RWPE2 (cell line): ENCODE data around the gene STK11.

Experiments
- ATAC-seq: fragments of 200-7000 bp; cut with Tn5 transposase; 3 replicates; pipeline ENCODE4 v1.9.1; 2021; ENCODE audit warnings: low read depth
- DNase-seq: peaks from one replicate; pipeline ENCODE4 v3.0.0-alpha.2; 2020; ENCODE audit warnings: low spot score
- H3K27ac ChIP-seq: fragments of 450-650 bp; 2 replicates; pipeline ENCODE4 v1.5.1; 2017; ENCODE audit warnings: mild to moderate bottlenecking; ENCODE audit not compliant: poor library complexity, severe bottlenecking
- H3K27me3 ChIP-seq: fragments of 250-450 bp; sonication (Bioruptor Pico); 2 replicates; pipeline ENCODE4 v1.5.1; 2021; ENCODE audit warnings: mild to moderate bottlenecking, moderate library complexity; ENCODE audit not compliant: insufficient read depth, poor library complexity, severe bottlenecking
- H3K36me3 ChIP-seq: fragments of 250-450 bp; sonication (Bioruptor Pico); 2 replicates; pipeline ENCODE4 v1.5.1; 2020; ENCODE audit warnings: low read depth, mild to moderate bottlenecking, moderate library complexity
- H3K4me1 ChIP-seq: fragments of 250-450 bp; sonication (Bioruptor Pico); 2 replicates; pipeline ENCODE4 v1.5.1; 2021; ENCODE audit warnings: mild to moderate bottlenecking, moderate library complexity; ENCODE audit not compliant: insufficient read depth, poor library complexity, severe bottlenecking
- H3K4me3 ChIP-seq: fragments of 250-450 bp; sonication (Bioruptor Pico); 2 replicates; pipeline ENCODE4 v1.5.1; 2021; ENCODE audit warnings: mild to moderate bottlenecking, moderate library complexity; ENCODE audit not compliant: severe bottlenecking
- H3K9me3 ChIP-seq: fragments of 250-450 bp; sonication (Bioruptor Pico); 2 replicates; pipeline ENCODE4 v1.5.1; 2021; ENCODE audit warnings: mild to moderate bottlenecking, moderate library complexity; ENCODE audit not compliant: severe bottlenecking
- CTCF ChIP-seq: fragments of 450-650 bp; IDR thresholded peaks from one replicate; pipeline ENCODE4 v1.5.1; 2017; ENCODE audit warnings: mild to moderate bottlenecking, moderate library complexity; ENCODE audit not compliant: poor library complexity, severe bottlenecking

The STK11 gene

GRCh38 chr19:1267477-1268225, 62.1 kb downstream of the STK11 start:
- H3K36me3 ChIP-seq = peaks cover 28% of the 10 kb centered on the region
- H3K9me3 ChIP-seq = no peaks in the 10 kb centered on the region
- no peaks in the 10 kb centered on the region for H3K27me3 ChIP-seq
- ATAC-seq (no peak), DNase-seq (no peak)
- peak overlapping the region; percentile 33 for H3K4me3 ChIP-seq
- no peak for TF ChIP-seq CTCF
- H3K4me1 ChIP-seq = peaks cover 7% of the 10 kb centered on the region
- peak overlapping the region; percentile 97 for H3K27ac ChIP-seq

GRCh38 chr19:1268226-1269064, 62.9 kb downstream of the STK11 start:
- Histone ChIP-seq H3K27me3 (no peaks in the 10 kb centered on the region), H3K36me3 (peaks cover 36% of the 10 kb centered on the region), H3K9me3 (no peaks in the 10 kb centered on the region), H3K4me1 (peaks cover 7% of the 10 kb centered on the region), H3K4me3 (no peak overlapping the region), H3K27ac (peak overlapping the region; percentile 97)
- no peak for DNase-seq
- TF ChIP-seq CTCF = no peak
- ATAC-seq = no peak

DNA sequence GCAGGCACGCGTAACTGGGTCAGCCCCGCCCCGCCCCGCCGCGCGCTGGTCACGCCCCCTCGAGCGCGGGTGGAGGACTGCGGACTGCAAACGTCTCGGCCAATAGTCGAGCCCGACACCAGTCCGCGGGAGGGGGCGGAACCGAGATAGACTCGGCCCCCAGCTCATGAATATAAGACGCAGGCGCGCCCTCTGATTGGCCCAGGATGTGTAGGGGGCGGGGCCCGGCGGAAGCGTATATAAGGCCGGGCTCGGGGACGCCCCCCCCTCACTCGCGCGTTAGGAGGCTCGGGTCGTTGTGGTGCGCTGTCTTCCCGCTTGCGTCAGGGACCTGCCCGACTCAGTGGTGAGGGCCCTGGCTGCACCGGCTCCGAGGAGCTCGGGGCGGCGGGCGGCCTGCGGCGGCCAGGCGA, 63.5 kb downstream of the STK11 start, which contains the start of gene CIRBP:
Gene CIRBP (plus strand): TSS at position 268 of the 413 bp plus-strand sequence. CDS start 1,602 bp downstream, outside the sequence.
- peak within 1 kb of the TSS; percentile 82 for H3K4me3 ChIP-seq
- DNase-seq (peak; percentile 98), ATAC-seq (peak; percentile 57)
- peak within 1 kb of the TSS; percentile 97 for H3K27ac ChIP-seq
- no peaks in the 10 kb centered on the region for H3K9me3 ChIP-seq
- no peaks in the 10 kb centered on the region for H3K27me3 ChIP-seq
- peaks cover 9% of the 10 kb centered on the region for H3K4me1 ChIP-seq
- peaks cover 42% of the 10 kb centered on the region for H3K36me3 ChIP-seq
- no peak for TF ChIP-seq CTCF

DNA sequence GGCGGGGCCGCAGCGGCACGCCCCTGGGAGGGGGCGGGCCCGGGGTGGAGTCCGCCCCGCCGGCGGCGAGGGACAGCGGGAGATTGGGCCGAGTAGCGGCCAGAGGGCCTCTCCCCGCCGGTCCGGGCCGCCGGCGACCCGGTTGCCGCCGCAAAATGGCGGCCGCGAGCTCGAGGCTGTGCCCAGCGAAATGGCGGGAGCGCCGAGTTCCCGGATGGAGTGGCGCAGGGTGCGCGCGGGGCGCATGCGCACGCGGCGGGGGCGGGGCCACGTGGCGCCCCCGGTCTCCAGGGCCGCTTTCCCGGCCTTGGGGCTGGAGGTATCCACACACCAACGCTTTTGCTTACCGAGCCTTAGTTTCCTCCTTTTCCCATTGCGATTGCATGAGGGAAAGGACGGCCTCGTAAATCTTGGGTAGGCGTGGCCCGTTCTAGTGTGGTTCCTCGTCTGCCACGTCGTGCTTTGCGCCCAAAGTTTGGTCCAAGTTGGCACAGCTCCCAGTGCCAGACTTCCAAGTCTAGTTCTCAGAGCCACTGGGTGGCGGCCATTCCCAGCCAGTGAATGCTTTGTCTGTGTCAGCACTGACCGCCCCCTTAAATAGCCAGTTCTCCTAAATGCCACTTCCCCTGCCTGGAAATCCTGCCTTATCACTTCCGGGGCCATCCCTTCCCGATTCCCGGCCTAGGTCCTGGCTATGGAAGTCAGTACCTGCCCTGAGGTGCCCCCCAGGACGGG, 64.1 kb downstream of the STK11 start:
- H3K36me3 ChIP-seq = peaks cover 48% of the 10 kb centered on the region
- TF ChIP-seq CTCF = no peak
- ATAC-seq = peak; percentile 2; the same call in 2 of the 3 replicates
- no peaks in the 10 kb centered on the region for H3K27me3 ChIP-seq
- H3K4me3 ChIP-seq = peak overlapping the region; percentile 82
- DNase-seq = no peak
- H3K4me1 ChIP-seq = peaks cover 11% of the 10 kb centered on the region
- H3K9me3 ChIP-seq = no peaks in the 10 kb centered on the region
- peak overlapping the region; percentile 97 for H3K27ac ChIP-seq
